DOHH2 (cell line): ENCODE results near the gene PCDH15.

Experiments
- H3F3A ChIP-seq: fragments of 200-600 bp; sonication (generic), shearing (Covaris generic); 2 replicates; pipeline ENCODE4 v1.6.0; 2016; ENCODE audit warnings: antibody characterized with exemption, mild to moderate bottlenecking; ENCODE audit not compliant: control insufficient read depth, insufficient read depth
- H3K27ac ChIP-seq: fragments of 200-600 bp; sonication (generic); 2 replicates; pipeline ENCODE4 v1.5.1; 2014; ENCODE audit warnings: low read depth, mild to moderate bottlenecking, low read length, moderate library complexity
- H3K27me3 ChIP-seq: fragments of 200-600 bp; sonication (generic); 2 replicates; pipeline ENCODE4 v1.6.1; 2014; ENCODE audit warnings: mild to moderate bottlenecking, low read length, mixed read lengths; ENCODE audit not compliant: control insufficient read depth
- H3K36me3 ChIP-seq: fragments of 200-600 bp; sonication (generic); 2 replicates; pipeline ENCODE4 v1.6.1; 2014; ENCODE audit warnings: mild to moderate bottlenecking, low read length, moderate library complexity, mixed read lengths; ENCODE audit not compliant: control insufficient read depth
- H3K4me1 ChIP-seq: fragments of 200-600 bp; sonication (generic); 2 replicates; pipeline ENCODE4 v1.6.1; 2014; ENCODE audit warnings: mild to moderate bottlenecking, low read length, mixed read lengths; ENCODE audit not compliant: control insufficient read depth
- H3K4me2 ChIP-seq: fragments of 200-600 bp; sonication (generic); 2 replicates; pipeline ENCODE4 v1.6.0; 2014; ENCODE audit warnings: mild to moderate bottlenecking, low read length, moderate library complexity
- H3K4me3 ChIP-seq: fragments of 200-600 bp; sonication (generic); 2 replicates; pipeline ENCODE4 v1.5.1; 2014; ENCODE audit warnings: mild to moderate bottlenecking, low read length, mixed read lengths
- H3K79me2 ChIP-seq: fragments of 200-600 bp; sonication (generic); 2 replicates; pipeline ENCODE4 v1.6.1; 2014; ENCODE audit warnings: mild to moderate bottlenecking, low read length, mixed read lengths; ENCODE audit not compliant: control insufficient read depth
- H3K9me2 ChIP-seq: fragments of 200-600 bp; sonication (generic); replicated peaks from 2 replicates; pipeline ENCODE4 v1.6.1; 2014; ENCODE audit warnings: mild to moderate bottlenecking, low read length, mixed read lengths; ENCODE audit not compliant: control insufficient read depth
- H3K9me3 ChIP-seq: fragments of 200-600 bp; sonication (generic); 2 replicates; pipeline ENCODE4 v1.6.1; 2014; ENCODE audit warnings: antibody characterized with exemption, low read length, mixed read lengths; ENCODE audit not compliant: control insufficient read depth, insufficient read depth
- H4K20me1 ChIP-seq: fragments of 200-600 bp; sonication (generic); 2 replicates; pipeline ENCODE4 v1.6.0; 2014; ENCODE audit warnings: low read depth, mild to moderate bottlenecking, antibody characterized with exemption, low read length, moderate library complexity; ENCODE audit not compliant: control insufficient read depth, insufficient read depth
- CTCF ChIP-seq: fragments of 200-600 bp; sonication (generic); IDR thresholded peaks from one replicate; pipeline ENCODE4 v1.5.1; 2014; ENCODE audit warnings: antibody characterized with exemption, mild to moderate bottlenecking, low read depth, low read length; ENCODE audit not compliant: poor library complexity, severe bottlenecking
- EZH2phosphoT487 ChIP-seq: fragments of 200-600 bp; sonication (generic); IDR thresholded peaks from 2 replicates; pipeline ENCODE4 v1.6.1; 2017; ENCODE audit warnings: borderline replicate concordance, mild to moderate bottlenecking, antibody characterized with exemption, low read length, moderate library complexity, mixed read lengths

PCDH15 gene

GRCh38 chr10:53904506-53905241 is 896.4 kb downstream of the PCDH15 start:
- no peak overlapping the region for H3K27ac ChIP-seq
- no peaks in the 10 kb centered on the region for H3K4me1 ChIP-seq
- no peak overlapping the region for H3K4me3 ChIP-seq
- no peaks in the 10 kb centered on the region for H3K79me2 ChIP-seq
- H3K9me2 ChIP-seq = no peaks in the 10 kb centered on the region
- H3K4me2 ChIP-seq = no peak overlapping the region
- no peaks in the 10 kb centered on the region for H3F3A ChIP-seq
- no peaks in the 10 kb centered on the region for H4K20me1 ChIP-seq
- H3K27me3 ChIP-seq = no peaks in the 10 kb centered on the region
- no peak for TF ChIP-seq EZH2phosphoT487
- no peaks in the 10 kb centered on the region for H3K36me3 ChIP-seq
- H3K9me3 ChIP-seq = no peaks in the 10 kb centered on the region

- Histone ChIP-seq H3K4me3 (no peak overlapping the region), H3K4me1 (no peaks in the 10 kb centered on the region), H3F3A (no peaks in the 10 kb centered on the region), H3K27ac (no peak overlapping the region), H3K4me2 (no peak overlapping the region), H3K27me3 (no peaks in the 10 kb centered on the region), H3K9me2 (no peaks in the 10 kb centered on the region), H3K79me2 (no peaks in the 10 kb centered on the region), H3K36me3 (no peaks in the 10 kb centered on the region), H4K20me1 (no peaks in the 10 kb centered on the region), H3K9me3 (no peaks in the 10 kb centered on the region)
- TF ChIP-seq CTCF (no peak), EZH2phosphoT487 (no peak)
Measured at GRCh38 chr10:53903756-53904155, 897.3 kb downstream of the PCDH15 start.

GRCh38 chr10:53899463-53900160 is 901.4 kb downstream of the PCDH15 start:
- H4K20me1 ChIP-seq = no peaks in the 10 kb centered on the region
- no peak overlapping the region for H3K4me2 ChIP-seq
- H3K4me1 ChIP-seq = no peaks in the 10 kb centered on the region
- TF ChIP-seq CTCF (no peak), EZH2phosphoT487 (no peak)
- no peaks in the 10 kb centered on the region for H3K9me2 ChIP-seq
- H3K4me3 ChIP-seq = no peak overlapping the region
- H3K36me3 ChIP-seq = no peaks in the 10 kb centered on the region
- H3K79me2 ChIP-seq = no peaks in the 10 kb centered on the region
- no peak overlapping the region for H3K27ac ChIP-seq
- H3K9me3 ChIP-seq = no peaks in the 10 kb centered on the region
- H3F3A ChIP-seq = no peaks in the 10 kb centered on the region
- no peaks in the 10 kb centered on the region for H3K27me3 ChIP-seq

GRCh38 chr10:53898532-53898931 is 902.5 kb downstream of the PCDH15 start:
- no peaks in the 10 kb centered on the region for H3K9me3 ChIP-seq
- no peaks in the 10 kb centered on the region for H4K20me1 ChIP-seq
- no peaks in the 10 kb centered on the region for H3K27me3 ChIP-seq
- no peak overlapping the region for H3K27ac ChIP-seq
- H3K79me2 ChIP-seq = no peaks in the 10 kb centered on the region
- H3K36me3 ChIP-seq = no peaks in the 10 kb centered on the region
- H3K4me1 ChIP-seq = no peaks in the 10 kb centered on the region
- H3K4me2 ChIP-seq = no peak overlapping the region
- H3K9me2 ChIP-seq = no peaks in the 10 kb centered on the region
- no peaks in the 10 kb centered on the region for H3F3A ChIP-seq
- TF ChIP-seq EZH2phosphoT487 = no peak
- no peak for TF ChIP-seq CTCF
- no peak overlapping the region for H3K4me3 ChIP-seq
